NCI-H510A treated with DMSO at 0.1 percent for 48 hours (cell line): Measurements from ENCODE around the gene ZNF548.

Experiments used
- DNase-seq: peaks from one replicate; lab custom pipeline; 2025; lab: John Stamatoyannopoulos, UW

Gene ZNF548

GRCh38 chr19:57398868-57399267, 9.2 kb downstream of the ZNF548 start:
- no peak for DNase-seq

- no peak for DNase-seq
Measured at GRCh38 chr19:57403737-57404563, 14.3 kb downstream of the ZNF548 start.

GRCh38 chr19:57406516-57407123, 17.0 kb downstream of the ZNF548 start:
- no peak for DNase-seq

GRCh38 chr19:57410877-57411671, 21.4 kb downstream of the ZNF548 start, which contains the start of gene ZNF17:
Gene ZNF17, plus strand, starts transcription at chr19:57411161. Its CDS starts 2,455 bp downstream, at chr19:57413616.
- peak; percentile 82 for DNase-seq

- DNase-seq, result no peak
Measured at GRCh38 chr19:57419439-57419838, 29.8 kb downstream of the ZNF548 start.

GRCh38 chr19:57421037-57421436, 31.4 kb downstream of the ZNF548 start:
- no peak for DNase-seq

GRCh38 chr19:57434386-57435061, 44.9 kb downstream of the ZNF548 start:
- peak; percentile 79 for DNase-seq

- DNase-seq, result peak; percentile 94
Measured at GRCh38 chr19:57435062-57435978, 45.7 kb downstream of the ZNF548 start, which contains the start of gene ZNF749. Gene ZNF749, plus strand, starts transcription at chr19:57435325. Its CDS starts 254 bp downstream, at chr19:57435579.

- DNase-seq, result no peak
Measured at GRCh38 chr19:57436417-57436816, 46.8 kb downstream of the ZNF548 start.

- no peak for DNase-seq
Measured at GRCh38 chr19:57437931-57438330, 48.3 kb downstream of the ZNF548 start.

GRCh38 chr19:57438925-57439324, 49.3 kb downstream of the ZNF548 start:
- no peak for DNase-seq

GRCh38 chr19:57441979-57442752, 52.5 kb downstream of the ZNF548 start:
- no peak for DNase-seq

- no peak for DNase-seq
Measured at GRCh38 chr19:57443121-57443696, 53.6 kb downstream of the ZNF548 start.

- DNase-seq, result no peak
Measured at GRCh38 chr19:57452307-57452706, 62.7 kb downstream of the ZNF548 start.
